HL-60 (cell line): Measurements from ENCODE around the gene CCDC92B.

Source experiments
- GABPA ChIP-seq: IDR thresholded peaks from 2 replicates; pipeline ENCODE4 v1.6.1; 2012; ENCODE audit warnings: low read depth
- POLR2AphosphoS5 ChIP-seq: IDR thresholded peaks from 2 replicates; pipeline ENCODE4 v1.6.1; 2012; ENCODE audit warnings: low read depth
- SPI1 ChIP-seq: IDR thresholded peaks from 2 replicates; pipeline ENCODE4 v1.6.1; 2012; ENCODE audit warnings: low read depth, mild to moderate bottlenecking, borderline replicate concordance
- TF ChIP-seq, protein P1 (sequence below): IDR thresholded peaks from one replicate; pipeline ENCODE4 v1.5.1; 2011; ENCODE audit warnings: low read length, control low read depth, inconsistent platforms; ENCODE audit not compliant: insufficient read depth
- TF ChIP-seq, protein P2 (sequence below): IDR thresholded peaks from 2 replicates; pipeline ENCODE4 v1.6.1; 2012; ENCODE audit warnings: low read depth; ENCODE audit not compliant: insufficient replicate concordance

DNA sequence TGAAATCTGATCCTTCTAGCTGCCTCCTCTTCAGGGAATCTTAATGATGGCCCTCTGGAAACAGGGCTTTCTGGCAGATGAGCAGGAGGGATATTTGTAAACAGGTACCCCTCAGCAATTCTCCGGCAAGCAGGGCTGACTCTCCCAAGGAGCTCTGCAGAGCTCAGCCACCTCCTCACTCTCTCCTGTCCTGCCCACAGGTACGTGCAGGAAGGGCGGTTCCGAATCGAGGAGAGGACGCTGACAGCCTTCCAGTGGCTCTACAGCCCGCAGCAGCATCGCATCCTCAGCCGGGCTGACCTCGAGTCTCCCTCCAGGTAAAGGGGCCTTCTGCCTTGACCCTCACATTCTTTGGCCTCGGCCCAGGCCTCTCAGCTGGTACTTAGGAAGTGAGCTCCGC lies 20.7 kb upstream of the CCDC92B start:
- TF ChIP-seq, protein P1, sequence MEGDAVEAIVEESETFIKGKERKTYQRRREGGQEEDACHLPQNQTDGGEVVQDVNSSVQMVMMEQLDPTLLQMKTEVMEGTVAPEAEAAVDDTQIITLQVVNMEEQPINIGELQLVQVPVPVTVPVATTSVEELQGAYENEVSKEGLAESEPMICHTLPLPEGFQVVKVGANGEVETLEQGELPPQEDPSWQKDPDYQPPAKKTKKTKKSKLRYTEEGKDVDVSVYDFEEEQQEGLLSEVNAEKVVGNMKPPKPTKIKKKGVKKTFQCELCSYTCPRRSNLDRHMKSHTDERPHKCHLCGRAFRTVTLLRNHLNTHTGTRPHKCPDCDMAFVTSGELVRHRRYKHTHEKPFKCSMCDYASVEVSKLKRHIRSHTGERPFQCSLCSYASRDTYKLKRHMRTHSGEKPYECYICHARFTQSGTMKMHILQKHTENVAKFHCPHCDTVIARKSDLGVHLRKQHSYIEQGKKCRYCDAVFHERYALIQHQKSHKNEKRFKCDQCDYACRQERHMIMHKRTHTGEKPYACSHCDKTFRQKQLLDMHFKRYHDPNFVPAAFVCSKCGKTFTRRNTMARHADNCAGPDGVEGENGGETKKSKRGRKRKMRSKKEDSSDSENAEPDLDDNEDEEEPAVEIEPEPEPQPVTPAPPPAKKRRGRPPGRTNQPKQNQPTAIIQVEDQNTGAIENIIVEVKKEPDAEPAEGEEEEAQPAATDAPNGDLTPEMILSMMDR: no peak
- TF ChIP-seq POLR2AphosphoS5 (no peak), GABPA (no peak), SPI1 (no peak)
- TF ChIP-seq, protein P2, sequence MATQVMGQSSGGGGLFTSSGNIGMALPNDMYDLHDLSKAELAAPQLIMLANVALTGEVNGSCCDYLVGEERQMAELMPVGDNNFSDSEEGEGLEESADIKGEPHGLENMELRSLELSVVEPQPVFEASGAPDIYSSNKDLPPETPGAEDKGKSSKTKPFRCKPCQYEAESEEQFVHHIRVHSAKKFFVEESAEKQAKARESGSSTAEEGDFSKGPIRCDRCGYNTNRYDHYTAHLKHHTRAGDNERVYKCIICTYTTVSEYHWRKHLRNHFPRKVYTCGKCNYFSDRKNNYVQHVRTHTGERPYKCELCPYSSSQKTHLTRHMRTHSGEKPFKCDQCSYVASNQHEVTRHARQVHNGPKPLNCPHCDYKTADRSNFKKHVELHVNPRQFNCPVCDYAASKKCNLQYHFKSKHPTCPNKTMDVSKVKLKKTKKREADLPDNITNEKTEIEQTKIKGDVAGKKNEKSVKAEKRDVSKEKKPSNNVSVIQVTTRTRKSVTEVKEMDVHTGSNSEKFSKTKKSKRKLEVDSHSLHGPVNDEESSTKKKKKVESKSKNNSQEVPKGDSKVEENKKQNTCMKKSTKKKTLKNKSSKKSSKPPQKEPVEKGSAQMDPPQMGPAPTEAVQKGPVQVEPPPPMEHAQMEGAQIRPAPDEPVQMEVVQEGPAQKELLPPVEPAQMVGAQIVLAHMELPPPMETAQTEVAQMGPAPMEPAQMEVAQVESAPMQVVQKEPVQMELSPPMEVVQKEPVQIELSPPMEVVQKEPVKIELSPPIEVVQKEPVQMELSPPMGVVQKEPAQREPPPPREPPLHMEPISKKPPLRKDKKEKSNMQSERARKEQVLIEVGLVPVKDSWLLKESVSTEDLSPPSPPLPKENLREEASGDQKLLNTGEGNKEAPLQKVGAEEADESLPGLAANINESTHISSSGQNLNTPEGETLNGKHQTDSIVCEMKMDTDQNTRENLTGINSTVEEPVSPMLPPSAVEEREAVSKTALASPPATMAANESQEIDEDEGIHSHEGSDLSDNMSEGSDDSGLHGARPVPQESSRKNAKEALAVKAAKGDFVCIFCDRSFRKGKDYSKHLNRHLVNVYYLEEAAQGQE: no peak
